Measurements from ENCODE around the gene ZNF654. TPM values are rescaled to one million over a fixed set of nuclear protein-coding genes. Genes with fewer than 3 reads are reported as not detected.

Gene ZNF654
- polyA plus RNA-seq, 1 donor (not counting 4 experiments of a cell fraction or from before 2014, with no cell fraction given), result 8.2 TPM

GRCh38 chr3:88075072-88075471, 16.0 kb downstream of the ZNF654 start:
- no peak for TF ChIP-seq EZH2 (IDR thresholded peaks at IDR 0.05; ENCODE audit: low read length)
- TF ChIP-seq CTCF (optimal IDR thresholded peaks at IDR 0.05 in 1 of 3, IDR thresholded peaks at IDR 0.05 in 1 of 3, conservative IDR thresholded peaks at IDR 0.05 in 1 of 3; ENCODE audit: extremely low read depth in 1 of 3, insufficient read depth in 2 of 3, low read length in 3 of 3), result no peak
- no peak overlapping the region for H3K4me3 ChIP-seq (ENCODE audit: control insufficient read depth in 2 of 3, extremely low read depth in 1 of 3, insufficient read depth in 2 of 3, low read depth in 1 of 3, low read length in 3 of 3)
- DNase-seq (ENCODE audit: low read depth, low spot score), result no peak
- dilution Hi-C loops (cut with MboI; ENCODE audit: extremely low pct_ligation_motif_present, low sequenced_read_pairs), result no loop called here
- no peak overlapping the region for H2AFZ ChIP-seq (ENCODE audit: control insufficient read depth, low read length)
- H3K36me3 ChIP-seq (ENCODE audit: control insufficient read depth in 2 of 2, extremely low read depth in 1 of 2, insufficient read depth in 2 of 2, low read length in 2 of 2), result peaks cover 0 to 1% of the 10 kb centered on the region in 2 experiments
- FAIRE-seq, result no peak
- H3K4me1 ChIP-seq (ENCODE audit: control insufficient read depth, extremely low read depth, insufficient read depth, low read length), result peaks cover 7% of the 10 kb centered on the region
- H3K27ac ChIP-seq (ENCODE audit: control insufficient read depth, insufficient read depth, low read length), result no peak overlapping the region
- peaks cover 4% of the 10 kb centered on the region for H4K20me1 ChIP-seq (ENCODE audit: control insufficient read depth, extremely low read depth, insufficient read depth, low read length)
- no peaks in the 10 kb centered on the region for H3K27me3 ChIP-seq (ENCODE audit: control insufficient read depth, extremely low read depth, insufficient read depth, low read length)
- H3K79me2 ChIP-seq (ENCODE audit: control insufficient read depth, insufficient read depth, low read length), result peaks cover 81% of the 10 kb centered on the region
- H3K4me2 ChIP-seq (ENCODE audit: control insufficient read depth, extremely low read depth, insufficient read depth, low read depth, low read length), result no peak overlapping the region
- H3K9me3 ChIP-seq (ENCODE audit: control insufficient read depth, low read depth, low read length), result no peaks in the 10 kb centered on the region
- no peaks in the 10 kb centered on the region for H3K9me1 ChIP-seq (ENCODE audit: control insufficient read depth, extremely low read depth, insufficient read depth, low read length)
- no peak overlapping the region for H3K9ac ChIP-seq (ENCODE audit: control insufficient read depth, extremely low read depth, insufficient read depth, low read length)

GRCh38 chr3:88075497-88075896, 16.4 kb downstream of the ZNF654 start:
- TF ChIP-seq EZH2 (IDR thresholded peaks at IDR 0.05; ENCODE audit: low read length) (no peak), CTCF (optimal IDR thresholded peaks at IDR 0.05 in 1 of 3, IDR thresholded peaks at IDR 0.05 in 1 of 3, conservative IDR thresholded peaks at IDR 0.05 in 1 of 3; ENCODE audit: extremely low read depth in 1 of 3, insufficient read depth in 2 of 3, low read length in 3 of 3) (no peak)
- Histone ChIP-seq H3K79me2 (ENCODE audit: control insufficient read depth, insufficient read depth, low read length) (peaks cover 81% of the 10 kb centered on the region), H3K27ac (ENCODE audit: control insufficient read depth, insufficient read depth, low read length) (no peak overlapping the region), H3K4me3 (ENCODE audit: control insufficient read depth in 2 of 3, extremely low read depth in 1 of 3, insufficient read depth in 2 of 3, low read depth in 1 of 3, low read length in 3 of 3) (no peak overlapping the region), H3K4me2 (ENCODE audit: control insufficient read depth, extremely low read depth, insufficient read depth, low read depth, low read length) (no peak overlapping the region), H3K4me1 (ENCODE audit: control insufficient read depth, extremely low read depth, insufficient read depth, low read length) (peaks cover 8% of the 10 kb centered on the region), H3K9me1 (ENCODE audit: control insufficient read depth, extremely low read depth, insufficient read depth, low read length) (no peaks in the 10 kb centered on the region), H3K36me3 (ENCODE audit: control insufficient read depth in 2 of 2, extremely low read depth in 1 of 2, insufficient read depth in 2 of 2, low read length in 2 of 2) (peaks cover 0 to 1% of the 10 kb centered on the region in 2 experiments), H3K27me3 (ENCODE audit: control insufficient read depth, extremely low read depth, insufficient read depth, low read length) (no peaks in the 10 kb centered on the region), H3K9me3 (ENCODE audit: control insufficient read depth, low read depth, low read length) (no peaks in the 10 kb centered on the region), H4K20me1 (ENCODE audit: control insufficient read depth, extremely low read depth, insufficient read depth, low read length) (peaks cover 4% of the 10 kb centered on the region), H3K9ac (ENCODE audit: control insufficient read depth, extremely low read depth, insufficient read depth, low read length) (no peak overlapping the region), H2AFZ (ENCODE audit: control insufficient read depth, low read length) (no peak overlapping the region)
- DNase-seq (ENCODE audit: low read depth, low spot score) (no peak), FAIRE-seq (no peak)
- dilution Hi-C loops (cut with MboI; ENCODE audit: extremely low pct_ligation_motif_present, low sequenced_read_pairs), result no loop called here

All from keratinocyte (primary cell).